Brain microvascular endothelial cell (primary cell): ENCODE measurements around the gene ATP6V0D1.

Source experiments
- DNase-seq: peaks from one replicate; pipeline ENCODE4 v3.0.0-alpha.2; 2020
- H3K27ac ChIP-seq: fragments of 250-450 bp; sonication (Bioruptor Pico); 2 replicates; pipeline ENCODE4 v1.5.1; 2020; ENCODE audit warnings: mild to moderate bottlenecking, moderate library complexity
- H3K27me3 ChIP-seq: fragments of 250-450 bp; sonication (Bioruptor Pico); replicated peaks from 2 replicates; pipeline ENCODE4 v1.5.1; 2020; ENCODE audit warnings: mild to moderate bottlenecking
- H3K36me3 ChIP-seq: fragments of 250-450 bp; sonication (Bioruptor Pico); replicated peaks from 2 replicates; pipeline ENCODE4 v1.5.1; 2020; ENCODE audit warnings: mild to moderate bottlenecking
- H3K4me3 ChIP-seq: 2 replicates; pipeline ENCODE4 v1.5.1; 2011; ENCODE audit warnings: low read depth, mild to moderate bottlenecking, control low read depth, low read length, moderate library complexity
- CTCF ChIP-seq: IDR thresholded peaks from 2 replicates; pipeline ENCODE4 v1.5.1; 2011; ENCODE audit warnings: low read depth, mild to moderate bottlenecking, moderate library complexity, low read length, control low read depth, inconsistent platforms; ENCODE audit errors: missing control alignments
- in situ Hi-C: cut with HindIII; loops from 2 replicates; pipeline ENCODE4 v1.10.0; 2017; ENCODE audit warnings: low sequenced_read_pairs, low pct_ligation_motif_present

Gene ATP6V0D1

GRCh38 chr16:67460961-67461360, 20.0 kb downstream of the ATP6V0D1 start:
- H3K27ac ChIP-seq: no peak overlapping the region
- TF ChIP-seq CTCF: no peak
- in situ Hi-C loops: no loop called here
- no peak overlapping the region for H3K4me3 ChIP-seq
- DNase-seq: no peak
- H3K27me3 ChIP-seq: no peaks in the 10 kb centered on the region
- H3K36me3 ChIP-seq: no peaks in the 10 kb centered on the region

- no peak overlapping the region for H3K4me3 ChIP-seq
- in situ Hi-C loops: no loop called here
- no peaks in the 10 kb centered on the region for H3K27me3 ChIP-seq
- no peak overlapping the region for H3K27ac ChIP-seq
- no peak for DNase-seq
- no peaks in the 10 kb centered on the region for H3K36me3 ChIP-seq
- no peak for TF ChIP-seq CTCF
Observed at GRCh38 chr16:67460168-67460567, 20.8 kb downstream of the ATP6V0D1 start.

GRCh38 chr16:67459861-67460150, 21.2 kb downstream of the ATP6V0D1 start:
- Histone ChIP-seq H3K4me3 (no peak overlapping the region), H3K36me3 (no peaks in the 10 kb centered on the region), H3K27ac (no peak overlapping the region), H3K27me3 (no peaks in the 10 kb centered on the region)
- TF ChIP-seq CTCF: no peak
- in situ Hi-C loops: no loop called here
- no peak for DNase-seq

- no peaks in the 10 kb centered on the region for H3K36me3 ChIP-seq
- no peak for DNase-seq
Observed at GRCh38 chr16:67459066-67459860, 21.7 kb downstream of the ATP6V0D1 start.

GRCh38 chr16:67458121-67458641, 22.8 kb downstream of the ATP6V0D1 start:
- DNase-seq: no peak
- H3K27me3 ChIP-seq: no peaks in the 10 kb centered on the region
- no peak overlapping the region for H3K4me3 ChIP-seq
- in situ Hi-C loops: no loop called here
- TF ChIP-seq CTCF: no peak
- no peak overlapping the region for H3K27ac ChIP-seq
- H3K36me3 ChIP-seq: no peaks in the 10 kb centered on the region

More at GRCh38 chr16:67459066-67459860, 21.7 kb downstream of the ATP6V0D1 start:
- no peak overlapping the region for H3K4me3 ChIP-seq
- in situ Hi-C loops: no loop called here
- TF ChIP-seq CTCF: no peak
- no peaks in the 10 kb centered on the region for H3K27me3 ChIP-seq
- no peak overlapping the region for H3K27ac ChIP-seq

- no peak overlapping the region for H3K4me3 ChIP-seq
- no peaks in the 10 kb centered on the region for H3K36me3 ChIP-seq
- no peak for DNase-seq
- TF ChIP-seq CTCF: no peak
- H3K27ac ChIP-seq: no peak overlapping the region
- in situ Hi-C loops: no loop called here
- H3K27me3 ChIP-seq: no peaks in the 10 kb centered on the region
Observed at GRCh38 chr16:67457611-67458010, 23.3 kb downstream of the ATP6V0D1 start.
